Kidney glomerular epithelial cell (primary cell): ENCODE data around the gene WDTC1.
A peak's percentile ranks its signal among the peaks of the same experiment; 100 is the strongest.
"Not testable (repeated sequence)": the region's sequence is repeated elsewhere in the genome, so short reads cannot be mapped to it uniquely, and the experiment has no call there.

ENCODE experiments used
- DNase-seq: peaks from one replicate; lab custom pipeline; 2025; lab: John Stamatoyannopoulos, UW

WDTC1 gene

DNA sequence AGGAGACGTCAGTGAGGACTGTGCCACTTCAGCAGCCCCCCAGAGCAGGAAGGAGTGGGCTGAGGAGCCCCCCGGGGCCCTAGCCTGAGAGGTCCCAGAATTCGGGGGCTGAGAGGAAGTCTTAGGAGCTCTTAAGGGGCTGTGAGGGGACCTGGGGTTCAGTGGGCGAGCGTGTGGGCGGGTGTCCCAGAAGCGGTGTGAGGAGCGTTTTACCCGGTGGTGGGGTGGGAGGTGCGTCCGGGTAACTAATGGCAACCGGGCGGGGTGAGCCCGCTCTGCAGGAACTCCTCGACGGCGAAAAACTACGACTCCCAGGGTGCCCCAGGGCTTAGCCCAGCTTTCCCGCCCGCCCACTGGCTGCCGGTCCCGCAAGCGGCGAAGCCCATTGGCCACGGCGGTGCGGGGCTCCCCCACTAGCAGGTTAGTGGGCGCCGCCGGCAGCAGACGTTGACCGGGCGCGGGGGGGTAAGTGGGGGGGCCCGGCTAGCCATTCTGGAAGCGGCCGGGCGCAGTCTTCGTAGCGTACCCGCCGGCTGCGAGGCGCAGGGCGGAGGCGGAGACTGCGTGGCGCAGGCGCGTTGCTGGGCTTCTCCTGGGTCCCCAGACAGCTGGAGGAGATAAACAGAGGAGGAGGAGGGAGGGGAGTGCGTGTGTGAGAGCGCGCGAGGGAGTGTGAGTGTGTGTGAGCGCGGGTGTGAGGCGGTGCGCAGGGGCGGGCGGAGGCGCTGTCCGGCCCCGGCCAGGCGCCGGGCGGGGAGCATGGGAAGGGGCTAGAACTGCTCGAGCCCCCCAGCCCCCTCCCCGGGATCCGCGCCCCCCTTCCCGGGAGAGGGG, at the start of gene WDTC1:
TSS of gene WDTC1 (plus strand) at position 584 of the 834 bp plus-strand sequence. CDS start 26,423 bp downstream, outside the sequence.
- peak; percentile 99 for DNase-seq

GRCh38 chr1:27184665-27185064, 49.8 kb upstream of the WDTC1 start:
- not testable (repeated sequence) for DNase-seq

DNA sequence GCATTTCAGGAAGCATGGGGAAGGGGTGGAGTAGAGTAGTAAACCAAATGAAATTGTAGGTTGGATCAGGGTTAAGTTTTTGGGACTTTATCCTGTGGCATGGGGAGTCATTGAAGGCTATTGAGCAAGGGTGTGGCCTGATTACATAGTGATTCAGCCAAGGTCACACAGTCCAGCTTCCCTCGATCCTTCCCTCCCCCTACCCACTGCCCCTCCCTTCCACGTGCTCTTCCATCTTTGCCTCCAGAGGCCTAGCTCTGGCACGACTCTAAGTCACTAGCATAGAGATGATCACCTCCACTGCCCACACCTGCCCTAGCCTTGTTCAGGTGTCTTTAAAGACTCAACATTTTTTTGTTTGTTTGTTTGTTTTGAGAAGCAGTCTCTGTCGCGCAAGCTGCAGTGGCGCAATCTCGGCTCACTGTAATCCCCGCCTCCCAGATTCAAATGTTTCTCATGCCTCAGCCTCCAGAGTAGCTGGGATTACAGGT, 42.3 kb upstream of the WDTC1 start:
- DNase-seq = no peak

DNA sequence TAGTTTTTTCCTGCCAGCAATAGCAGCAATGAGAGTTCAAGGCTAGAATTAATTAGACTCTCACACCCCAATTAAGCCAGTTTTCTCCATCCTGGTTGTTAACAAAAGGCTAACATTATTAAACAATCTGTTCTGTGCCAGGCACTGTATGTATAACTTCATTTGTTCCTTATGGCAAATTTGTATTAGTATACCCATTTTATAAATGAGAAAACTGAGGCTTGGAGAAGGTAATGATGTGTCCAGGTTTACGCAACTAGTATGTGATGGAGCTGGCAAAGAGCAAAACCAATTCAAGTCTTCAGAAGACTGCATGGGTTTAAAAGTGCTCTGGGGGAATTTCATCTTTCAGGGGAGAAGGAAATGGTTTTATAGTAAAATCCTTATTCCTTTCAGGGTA, 41.2 kb upstream of the WDTC1 start:
- DNase-seq = no peak

DNA sequence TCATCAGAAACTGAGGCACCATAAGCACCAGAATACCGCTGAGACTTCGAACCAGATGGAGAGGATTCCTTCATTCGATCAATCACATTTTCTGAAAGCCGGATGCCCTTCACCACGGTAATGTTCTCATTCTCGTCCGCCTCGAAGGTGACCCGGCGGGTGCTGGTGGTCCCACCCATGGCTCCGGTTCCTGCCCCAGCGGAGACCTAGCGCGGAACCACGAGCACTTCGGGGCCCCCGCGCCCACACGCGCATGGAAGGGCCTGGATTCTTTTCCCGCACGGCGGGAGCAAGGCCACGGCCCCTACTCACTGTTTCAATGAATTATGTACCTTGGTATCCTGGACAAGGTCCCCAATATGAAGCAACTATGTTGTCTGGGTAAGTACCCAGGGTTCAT, 33.1 kb upstream of the WDTC1 start:
- no peak for DNase-seq

DNA sequence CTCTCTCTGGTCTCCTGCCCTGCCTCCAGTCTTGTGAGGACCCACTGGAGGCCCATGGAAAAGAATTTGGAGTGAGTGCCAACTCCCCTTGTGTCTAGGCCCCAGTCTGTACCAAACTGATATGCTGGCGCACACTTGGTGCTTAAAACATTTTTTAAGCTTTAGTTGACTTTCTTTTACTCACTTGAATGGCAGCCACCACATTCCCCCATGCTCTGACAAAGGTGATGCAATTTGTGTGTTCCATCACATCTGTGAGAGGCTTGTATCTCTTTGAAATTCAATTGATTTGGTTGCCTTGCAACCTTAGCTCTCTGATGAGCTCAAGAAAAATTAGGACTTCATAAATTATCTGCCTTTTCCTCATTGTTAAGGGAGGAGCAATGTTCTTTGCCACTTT, 30.5 kb upstream of the WDTC1 start:
- DNase-seq = no peak

- DNase-seq = not testable (repeated sequence)
Observed at GRCh38 chr1:27207238-27207637, 27.2 kb upstream of the WDTC1 start.

DNA sequence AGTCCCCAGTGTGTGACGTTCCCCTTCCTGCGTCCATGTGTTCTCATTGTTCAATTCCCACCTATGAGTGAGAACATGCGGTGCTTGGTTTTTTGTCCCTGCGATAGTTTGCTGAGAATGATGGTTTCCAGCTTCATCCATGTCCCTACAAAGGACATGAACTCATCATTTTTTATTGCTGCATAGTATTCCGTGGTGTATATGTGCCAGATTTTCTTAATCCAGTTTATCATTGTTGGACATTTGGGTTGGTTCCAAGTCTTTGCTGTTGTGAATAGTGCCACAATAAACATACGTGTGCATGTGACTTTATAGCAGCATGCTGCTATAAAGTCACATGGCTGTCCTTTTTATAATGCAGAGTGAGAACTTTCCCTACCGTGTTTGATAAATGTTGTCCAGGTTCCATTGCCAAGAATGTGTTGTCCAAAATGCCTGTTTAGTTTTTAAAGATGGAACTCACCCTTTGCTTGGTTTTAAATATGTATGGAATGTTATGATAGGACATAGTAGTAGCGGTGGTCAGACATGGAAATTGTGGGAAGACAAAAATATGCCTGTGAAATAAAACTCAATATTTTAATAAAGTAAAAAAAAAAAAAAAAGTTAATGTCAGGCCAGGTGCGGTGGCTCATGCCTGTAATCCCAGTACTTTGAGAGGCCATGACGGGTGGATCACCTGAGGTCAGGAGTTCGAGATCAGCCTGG, 26.1 kb upstream of the WDTC1 start:
- DNase-seq = not testable (repeated sequence)

- DNase-seq = no peak
Observed at GRCh38 chr1:27216466-27216865, 18.0 kb upstream of the WDTC1 start.

DNA sequence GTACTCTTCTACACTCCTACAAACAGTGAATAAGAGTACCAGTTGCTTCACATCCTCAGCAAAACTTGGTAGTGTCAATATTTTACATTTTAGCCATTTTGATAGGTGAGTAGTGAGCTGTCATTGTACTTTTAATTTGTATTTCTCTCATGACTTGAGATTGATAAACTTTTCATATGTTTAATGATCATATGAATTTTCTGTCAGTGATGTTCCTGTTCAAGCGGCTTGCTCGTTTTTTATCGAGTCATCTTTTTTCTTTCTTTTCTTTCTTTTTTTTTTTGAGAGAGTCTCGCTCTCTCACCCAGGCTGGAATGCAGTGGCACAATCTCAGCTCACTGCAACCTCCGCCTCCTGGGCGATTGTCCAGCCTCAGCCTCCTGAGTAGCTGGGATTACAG, 17.0 kb upstream of the WDTC1 start:
- DNase-seq = no peak

DNA sequence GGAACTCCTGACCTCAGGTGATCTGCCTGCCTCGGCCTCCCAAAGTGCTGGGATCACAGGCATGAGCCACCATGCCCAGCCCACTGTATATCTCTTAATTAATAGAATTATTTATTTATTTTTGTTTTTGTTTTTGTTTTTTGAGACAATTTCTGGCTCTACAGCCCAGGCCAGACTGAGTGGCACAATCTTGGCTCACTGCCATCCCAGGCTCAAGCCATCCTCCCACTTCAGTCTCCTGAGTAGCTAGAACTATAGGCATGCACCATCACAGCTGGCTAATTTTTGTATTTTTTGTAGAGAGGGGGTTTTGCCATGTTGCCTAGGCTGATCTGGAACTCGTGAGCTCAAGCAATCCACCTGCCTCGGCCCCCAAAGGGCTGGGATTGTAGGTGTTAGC, 15.7 kb upstream of the WDTC1 start:
- DNase-seq = no peak

- no peak for DNase-seq
Observed at GRCh38 chr1:27220096-27220495, 14.3 kb upstream of the WDTC1 start.

DNA sequence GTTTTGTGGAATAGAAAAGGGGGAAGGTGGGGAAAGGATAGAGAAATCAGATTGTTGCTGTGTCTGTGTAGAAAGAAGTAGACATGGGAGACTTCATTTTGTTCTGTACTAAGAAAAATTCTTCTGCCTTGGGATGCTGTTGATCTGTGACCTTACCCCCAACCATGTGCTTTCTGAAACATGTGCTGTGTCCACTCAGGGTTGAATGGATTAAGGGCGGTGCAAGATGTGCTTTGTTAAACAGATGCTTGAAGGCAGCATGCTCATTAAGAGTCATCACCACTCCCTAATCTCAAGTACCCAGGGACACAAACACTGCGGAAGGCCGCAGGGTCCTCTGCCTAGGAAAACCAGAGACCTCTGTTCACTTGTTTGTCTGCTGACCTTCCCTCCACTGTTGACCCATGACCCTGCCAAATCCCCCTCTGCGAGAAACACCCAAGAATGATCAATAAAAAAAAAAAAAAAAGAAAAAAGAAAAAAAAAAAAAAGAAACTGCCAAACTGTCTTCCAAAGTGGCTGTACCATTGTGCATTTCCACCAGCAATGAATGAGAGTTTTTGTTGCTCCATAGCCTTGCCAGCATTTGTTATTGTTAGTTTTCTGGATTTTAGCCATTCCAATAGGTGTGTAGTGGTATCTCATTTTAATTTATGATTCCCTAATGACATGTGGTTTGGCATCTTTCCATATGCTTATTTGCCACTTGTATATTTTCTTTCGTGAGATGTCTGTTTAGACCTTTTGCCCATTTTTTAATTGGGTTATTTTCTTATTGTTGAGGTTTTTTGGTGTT, 13.5 kb upstream of the WDTC1 start:
- not testable (repeated sequence) for DNase-seq

GRCh38 chr1:27225621-27226020, 8.8 kb upstream of the WDTC1 start:
- DNase-seq = no peak

DNA sequence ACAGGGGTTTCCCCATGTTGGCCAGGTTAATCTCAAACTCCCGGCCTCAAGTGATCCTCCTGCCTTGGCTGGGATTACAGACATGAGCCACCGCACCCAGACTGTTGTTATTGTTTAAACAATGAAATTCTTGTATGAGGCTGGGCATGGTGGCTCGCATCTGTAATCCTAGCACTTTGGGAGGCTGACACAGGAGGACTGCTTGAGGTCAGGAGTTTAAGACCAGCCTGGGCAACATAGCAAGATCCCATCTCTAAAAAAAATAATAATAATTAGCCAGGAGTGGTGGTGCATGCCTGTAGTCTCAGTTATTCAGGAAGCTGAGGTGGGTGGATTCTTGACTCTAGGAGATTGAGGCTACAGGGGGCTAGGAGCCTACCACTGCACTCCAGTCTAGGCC, 6.7 kb upstream of the WDTC1 start:
- no peak for DNase-seq

DNA sequence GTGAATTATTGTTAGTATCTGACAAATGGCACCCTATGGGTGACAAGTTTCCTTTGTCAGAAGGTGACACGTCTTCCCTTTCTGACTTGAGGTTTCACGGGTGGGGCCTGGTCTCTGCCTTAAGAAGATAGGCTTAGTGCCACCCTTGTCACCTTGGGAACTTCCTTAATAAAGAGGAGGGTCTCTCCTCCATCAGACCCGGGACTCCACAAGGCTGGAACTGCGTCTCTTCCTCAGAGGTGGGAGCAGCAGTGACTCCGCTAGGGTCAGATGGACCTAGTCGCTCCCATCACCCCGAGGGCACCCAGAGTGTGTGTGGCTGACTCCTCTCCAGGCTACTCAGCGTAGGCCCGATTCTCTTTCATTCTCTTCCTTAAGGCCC, 774 bp upstream of the WDTC1 start:
- no peak for DNase-seq

DNA sequence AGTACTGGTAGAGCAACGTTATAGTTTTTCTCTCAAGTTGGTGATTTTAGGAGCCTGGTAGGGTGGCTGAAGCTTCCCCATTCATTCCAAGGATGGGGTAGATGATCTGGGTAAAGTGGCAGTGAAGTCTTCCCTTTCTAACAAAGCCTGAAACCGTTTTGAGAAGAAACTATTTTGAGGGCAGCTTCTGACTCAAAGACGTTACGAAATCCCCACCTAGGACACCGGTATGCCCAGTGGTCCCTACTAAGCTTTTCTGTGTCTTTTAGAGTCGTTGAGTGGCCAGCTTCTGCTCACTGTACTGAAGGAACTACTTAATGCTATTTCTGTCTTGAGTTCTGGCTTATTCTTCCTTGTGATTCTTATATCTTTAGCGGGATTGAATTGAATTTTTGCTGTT, 1.4 kb downstream of the WDTC1 start:
- DNase-seq = no peak

DNA sequence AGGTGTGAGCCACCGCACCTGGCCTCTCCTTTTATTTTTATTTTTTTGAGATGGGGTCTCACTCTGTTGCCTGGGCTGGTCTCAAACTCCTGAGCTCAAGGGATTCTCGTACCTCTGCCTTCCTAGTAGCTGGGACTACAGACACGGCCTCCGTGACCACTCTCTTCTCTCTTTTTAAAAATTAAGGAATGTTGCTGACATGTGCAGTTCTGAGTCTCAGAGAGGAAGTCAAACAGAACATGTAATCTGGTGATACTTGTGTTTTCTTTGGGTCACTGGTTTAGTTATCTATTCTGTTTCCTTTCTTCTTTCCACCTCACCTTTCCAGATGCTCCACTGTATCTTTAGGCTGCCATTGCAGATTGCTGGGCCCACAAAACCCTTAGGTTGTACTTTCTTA, 2.7 kb downstream of the WDTC1 start:
- no peak for DNase-seq

DNA sequence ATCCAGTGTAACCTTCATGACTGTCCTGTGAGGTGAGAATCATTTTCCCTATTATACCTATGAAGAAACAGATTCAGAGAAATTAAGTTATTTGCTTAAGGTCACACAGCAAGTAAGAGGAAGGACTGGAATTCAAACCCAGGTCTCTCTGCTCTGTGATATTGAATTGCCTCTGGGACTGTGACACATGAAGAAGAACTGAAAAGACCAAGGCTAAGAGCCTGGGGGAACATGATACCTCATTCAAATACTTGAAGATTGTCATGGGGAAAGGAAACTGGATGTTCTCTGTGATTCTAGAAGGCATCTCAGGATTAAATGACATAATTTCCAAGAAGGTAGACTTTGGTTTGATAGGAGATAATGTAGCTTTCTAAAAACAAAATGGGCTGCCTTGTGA, 3.6 kb downstream of the WDTC1 start:
- no peak for DNase-seq

DNA sequence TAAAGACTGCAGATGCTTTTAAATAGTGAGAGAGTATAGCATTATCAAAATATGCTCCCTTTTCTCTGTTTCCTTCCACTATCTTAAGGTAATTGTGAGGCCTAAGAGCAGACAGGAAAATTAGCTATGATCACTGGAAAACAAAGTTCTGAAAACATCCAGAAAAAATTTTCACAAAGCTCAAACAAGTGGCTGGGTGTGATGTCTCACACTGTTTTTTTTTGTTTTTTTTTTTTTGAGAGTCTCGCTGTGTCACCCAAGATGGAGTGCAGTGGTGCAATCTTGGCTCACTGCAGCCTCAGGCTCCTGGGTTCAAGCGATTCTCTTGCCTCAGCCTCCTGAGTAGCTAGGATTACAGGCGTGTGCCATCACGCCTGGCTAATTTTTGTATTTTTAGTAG, 7.2 kb downstream of the WDTC1 start:
- DNase-seq = no peak

GRCh38 chr1:27243665-27244064, 9.2 kb downstream of the WDTC1 start:
- not testable (repeated sequence) for DNase-seq

GRCh38 chr1:27246194-27246593, 11.8 kb downstream of the WDTC1 start:
- DNase-seq = no peak

DNA sequence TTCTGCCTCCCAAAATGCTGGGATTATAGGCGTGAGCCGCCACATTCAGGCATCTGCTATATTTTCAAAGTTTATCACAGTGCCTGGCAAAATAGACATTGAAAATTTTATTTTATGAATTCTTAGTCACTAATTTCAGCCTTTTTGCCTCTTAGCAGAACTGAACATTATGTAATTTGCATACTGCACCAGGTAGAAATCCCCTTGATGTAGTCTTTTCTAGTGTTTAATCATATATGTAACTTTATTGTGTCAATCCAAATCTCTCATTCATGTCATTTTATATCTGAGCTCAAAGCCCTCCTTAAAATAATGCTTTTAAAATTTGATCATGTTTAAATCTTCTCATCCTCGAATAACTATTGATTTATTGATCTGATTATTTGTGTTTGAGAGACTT, 19.2 kb downstream of the WDTC1 start:
- no peak for DNase-seq
